Right lobe of liver (tissue), 6 donors: Measurements from ENCODE around the gene ORC5. TPM values are rescaled to one million over a fixed set of nuclear protein-coding genes. Genes with fewer than 3 reads are reported as not detected.

Experiments used
- ATAC-seq, 4 donors: fragments of 200-7000 bp; cut with Tn5 transposase; one replicate each; pipeline ENCODE4 v1.9.1; 2020; ENCODE audit warnings: mild to moderate bottlenecking in 4 of 4, moderate library complexity in 4 of 4
- DNase-seq, 3 donors: peaks; one replicate each; pipeline ENCODE4 v3.0.0-alpha.2; 2020
- H3K27ac ChIP-seq, 3 donors: fragments of 200-600 bp; one replicate each; pipeline ENCODE4 v1.8.0; 2022
- H3K27me3 ChIP-seq, 2 donors: fragments of 200-600 bp; one replicate each; pipeline ENCODE4 v1.8.0; 2022
- H3K36me3 ChIP-seq, 4 donors: fragments of 200-600 bp; sonication (generic) in 1 of 4; one replicate each; pipeline versions ENCODE4 v1.5.1 to v1.8.0; 2017 to 2022; ENCODE audit warnings: control low read depth in 1 of 4
- H3K4me1 ChIP-seq, 4 donors: fragments of 200-600 bp; sonication (generic) in 1 of 4; one replicate each; pipeline versions ENCODE4 v1.5.1 to v1.8.0; 2017 to 2022; ENCODE audit warnings: control low read depth in 1 of 4
- H3K4me3 ChIP-seq, 3 donors: fragments of 200-600 bp; one replicate each; pipeline ENCODE4 v1.8.0; 2022
- H3K9me3 ChIP-seq, 4 donors: fragments of 200-600 bp; sonication (generic) in 1 of 4; one replicate each; pipeline versions ENCODE4 v1.5.1 to v1.8.0; 2017 to 2022; ENCODE audit warnings: control low read depth in 1 of 4
- POLR2A ChIP-seq: fragments of 450-650 bp; IDR thresholded peaks from one replicate; pipeline ENCODE4 v1.6.1; 2017; ENCODE audit warnings: antibody characterized with exemption, mild to moderate bottlenecking
- WGBS: methylation state at CpG from one replicate; pipeline ENCODE4 v1.1.6; 2018; ENCODE audit warnings: low coverage, low lambda C conversion rate; ENCODE audit not compliant: insufficient coverage; ENCODE audit errors: missing lambda C conversion rate; 5-methylcytosine and 5-hydroxymethylcytosine counted together
- intact Hi-C, 2 donors: fragments of 100-400 bp; cut with DNase I; formaldehyde crosslinking; loops; one replicate each; pipeline versions ENCODE4 v1.11.2 to v1.14.1; 2022
- total RNA-seq, 6 experiments: library from RNA; depleted of rRNA in 2 of 6; stranded (reverse); fragments of >200 nt in 2 of 6; fragmentation: NEBNext Ultra II Directional in 3 of 6; extraction: Animal tissue kit (Norgen Biotek cat#: 25700) in 3 of 6; gene quantifications; one replicate each; pipeline versions ENCODE4 v1.1.0 to v1.2.4, GENCODE V29; 2016 to 2023
- TF ChIP-seq, protein P1 (sequence below), 4 donors: fragments of 200-600 bp in 3 of 4; fragments of 450-650 bp in 1 of 4; IDR thresholded peaks; one replicate each; pipeline versions ENCODE4 v1.5.1 to v1.8.0; 2016 to 2022; ENCODE audit warnings: antibody characterized with exemption in 4 of 4, mild to moderate bottlenecking in 2 of 4
- donor health status: DM: no; HTN: yes; CAD: no.
- donor health status: DM: no; HTN: no; CAD: no.
- donor health status: DM: no; HTN: no; CAD: no.
- donor health status: DM: no; HTN: yes; CAD: no.
- donor health status: DM: no; HTN: yes; CAD: no.

Gene ORC5
- total RNA-seq, 6 experiments from 2014 or later = 6.7 to 16.6 (median 12.4) TPM

- Histone ChIP-seq H3K27me3 (no peaks in the 10 kb centered on the region), H3K9me3 (no peaks in the 10 kb centered on the region), H3K36me3 (peaks cover 0 to 5% (median 0%) of the 10 kb centered on the region in 4 donors), H3K4me3 (no peak overlapping the region), H3K27ac (no peak overlapping the region), H3K4me1 (no peaks in the 10 kb centered on the region)
- WGBS = 88% methylated on average over 4 of the region's 4 CpGs
- intact Hi-C loops = no loop called here
- no peak for TF ChIP-seq POLR2A
- TF ChIP-seq, protein P1, sequence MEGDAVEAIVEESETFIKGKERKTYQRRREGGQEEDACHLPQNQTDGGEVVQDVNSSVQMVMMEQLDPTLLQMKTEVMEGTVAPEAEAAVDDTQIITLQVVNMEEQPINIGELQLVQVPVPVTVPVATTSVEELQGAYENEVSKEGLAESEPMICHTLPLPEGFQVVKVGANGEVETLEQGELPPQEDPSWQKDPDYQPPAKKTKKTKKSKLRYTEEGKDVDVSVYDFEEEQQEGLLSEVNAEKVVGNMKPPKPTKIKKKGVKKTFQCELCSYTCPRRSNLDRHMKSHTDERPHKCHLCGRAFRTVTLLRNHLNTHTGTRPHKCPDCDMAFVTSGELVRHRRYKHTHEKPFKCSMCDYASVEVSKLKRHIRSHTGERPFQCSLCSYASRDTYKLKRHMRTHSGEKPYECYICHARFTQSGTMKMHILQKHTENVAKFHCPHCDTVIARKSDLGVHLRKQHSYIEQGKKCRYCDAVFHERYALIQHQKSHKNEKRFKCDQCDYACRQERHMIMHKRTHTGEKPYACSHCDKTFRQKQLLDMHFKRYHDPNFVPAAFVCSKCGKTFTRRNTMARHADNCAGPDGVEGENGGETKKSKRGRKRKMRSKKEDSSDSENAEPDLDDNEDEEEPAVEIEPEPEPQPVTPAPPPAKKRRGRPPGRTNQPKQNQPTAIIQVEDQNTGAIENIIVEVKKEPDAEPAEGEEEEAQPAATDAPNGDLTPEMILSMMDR (IDR thresholded peaks at IDR 0.05) = no peak
- no peak for DNase-seq
- ATAC-seq = no peak
These were observed 71.9 kb downstream of the ORC5 start for GRCh38 chr7:104135760-104136558.

DNA sequence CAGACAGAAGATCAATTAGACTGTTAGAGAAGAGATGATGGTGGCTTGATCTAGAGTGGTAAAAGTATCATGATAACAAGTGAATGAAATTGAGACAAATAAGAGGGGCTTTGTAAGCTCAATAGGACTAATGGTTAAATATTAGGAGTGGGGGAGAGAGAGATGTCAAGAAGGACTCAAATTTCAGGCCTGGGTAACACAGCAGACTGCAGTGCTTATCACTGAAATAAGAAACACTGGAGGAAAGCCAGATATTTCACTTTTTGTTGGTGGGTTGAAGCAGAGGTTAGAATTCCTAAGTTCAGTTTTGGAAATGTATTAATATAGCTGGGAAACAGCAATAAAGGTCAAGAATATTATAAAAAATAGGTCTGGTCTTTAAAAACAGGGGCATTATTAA, 74.6 kb downstream of the ORC5 start:
- no peak for DNase-seq
- TF ChIP-seq, protein P1 (IDR thresholded peaks at IDR 0.05) = no peak
- no peak for TF ChIP-seq POLR2A
- H3K9me3 ChIP-seq = no peaks in the 10 kb centered on the region
- intact Hi-C loops = no loop called here
- no peak overlapping the region for H3K4me3 ChIP-seq
- H3K36me3 ChIP-seq = peaks cover 0 to 5% (median 0%) of the 10 kb centered on the region in 4 donors
- H3K27ac ChIP-seq = no peak overlapping the region
- no peaks in the 10 kb centered on the region for H3K4me1 ChIP-seq
- ATAC-seq = no peak
- H3K27me3 ChIP-seq = no peaks in the 10 kb centered on the region

GRCh38 chr7:104130726-104131125, 77.1 kb downstream of the ORC5 start:
- no peaks in the 10 kb centered on the region for H3K9me3 ChIP-seq
- DNase-seq (no peak), ATAC-seq (no peak)
- H3K27ac ChIP-seq = no peak overlapping the region
- peaks cover 0 to 1% (median 0%) of the 10 kb centered on the region in 4 donors for H3K36me3 ChIP-seq
- TF ChIP-seq POLR2A = no peak
- TF ChIP-seq, protein P1 (IDR thresholded peaks at IDR 0.05) = no peak
- intact Hi-C loops = no loop called here
- no peaks in the 10 kb centered on the region for H3K4me1 ChIP-seq
- H3K4me3 ChIP-seq = no peak overlapping the region
- 93% methylated on average over 4 of the region's 4 CpGs for WGBS
- no peaks in the 10 kb centered on the region for H3K27me3 ChIP-seq

DNA sequence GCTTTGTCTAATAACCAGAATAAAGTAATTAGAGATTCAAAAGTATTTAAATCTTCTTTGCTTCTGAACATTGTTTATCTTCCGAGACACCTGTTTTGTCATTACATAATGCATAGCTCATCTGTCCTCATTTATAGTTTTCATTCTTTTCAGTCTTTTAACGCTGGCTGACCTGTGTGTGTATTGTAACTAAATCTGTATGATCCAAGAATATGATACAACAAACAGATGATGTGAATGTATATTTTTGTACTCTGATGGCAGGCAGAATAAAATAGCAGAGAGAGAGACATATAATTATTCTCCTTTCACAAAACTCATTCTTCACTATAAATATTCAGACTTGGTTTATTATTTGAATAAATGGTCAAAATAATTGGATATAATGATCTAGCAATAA, 80.6 kb downstream of the ORC5 start:
- peaks cover 0 to 3% (median under 1%) of the 10 kb centered on the region in 4 donors for H3K36me3 ChIP-seq
- no peaks in the 10 kb centered on the region for H3K9me3 ChIP-seq
- intact Hi-C loops = no loop called here
- ATAC-seq = no peak
- no peak overlapping the region for H3K4me3 ChIP-seq
- WGBS = 90% methylated on average over 2 of the region's 2 CpGs
- no peak for DNase-seq
- no peak for TF ChIP-seq POLR2A
- TF ChIP-seq, protein P1 (IDR thresholded peaks at IDR 0.05) = no peak
- H3K27me3 ChIP-seq = no peaks in the 10 kb centered on the region
- H3K4me1 ChIP-seq = no peaks in the 10 kb centered on the region
- no peak overlapping the region for H3K27ac ChIP-seq
